ENCODE results near the gene BUB1.

BUB1 gene

GRCh38 chr2:110677530-110678456, at the start of gene BUB1:
Gene BUB1 (minus strand): TSS chr2:110678063. CDS start chr2:110677995, 68 bp downstream.
- TF ChIP-seq USF1 (IDR thresholded peaks at IDR 0.05), result no peak
- peak; percentile 30 for TF ChIP-seq MAX (IDR thresholded peaks at IDR 0.05)
- peak; percentile 83 for TF ChIP-seq FOXM1 (IDR thresholded peaks at IDR 0.05; ENCODE audit: borderline replicate concordance, low read depth)
- TF ChIP-seq RAD21 (IDR thresholded peaks at IDR 0.05; ENCODE audit: low read depth), result no peak
- TF ChIP-seq NFIC (IDR thresholded peaks at IDR 0.05), result no peak
- TF ChIP-seq EGR1 (IDR thresholded peaks at IDR 0.05), result no peak
- no peak; the same call in 1 of the 2 replicates for TF ChIP-seq TAF1 (IDR thresholded peaks at IDR 0.05; ENCODE audit: low read depth)
- TF ChIP-seq CREB1 (IDR thresholded peaks at IDR 0.05; ENCODE audit: low read depth), result no peak
- TF ChIP-seq EP300 (IDR thresholded peaks at IDR 0.05; ENCODE audit: borderline replicate concordance), result no peak
- no peak; the same call in 1 of the 2 replicates for TF ChIP-seq YY1 (IDR thresholded peaks at IDR 0.05; ENCODE audit: low read depth)
- TF ChIP-seq CEBPB (IDR thresholded peaks at IDR 0.05), result no peak
- TF ChIP-seq ZBTB7A (IDR thresholded peaks at IDR 0.05; ENCODE audit: low read depth), result no peak
- 0 out of 2 replicates have a peak, but pooled peaks have one; percentile 18 for TF ChIP-seq TCF12 (IDR thresholded peaks at IDR 0.05; ENCODE audit: low read depth)

GRCh38 chr2:110726285-110726684, 48.4 kb upstream of the BUB1 start:
- TF ChIP-seq USF1 (IDR thresholded peaks at IDR 0.05) (no peak), TAF1 (IDR thresholded peaks at IDR 0.05; ENCODE audit: low read depth) (no peak), YY1 (IDR thresholded peaks at IDR 0.05; ENCODE audit: low read depth) (no peak), REST (IDR thresholded peaks at IDR 0.05; ENCODE audit: low read depth) (no peak), ZBTB7A (IDR thresholded peaks at IDR 0.05; ENCODE audit: low read depth) (no peak), RAD21 (IDR thresholded peaks at IDR 0.05; ENCODE audit: low read depth) (no peak), TCF12 (IDR thresholded peaks at IDR 0.05; ENCODE audit: low read depth) (no peak), FOXM1 (IDR thresholded peaks at IDR 0.05; ENCODE audit: borderline replicate concordance, low read depth) (no peak), CEBPB (IDR thresholded peaks at IDR 0.05) (no peak), EGR1 (IDR thresholded peaks at IDR 0.05) (no peak), EP300 (IDR thresholded peaks at IDR 0.05; ENCODE audit: borderline replicate concordance) (no peak), MAX (IDR thresholded peaks at IDR 0.05) (no peak), NFIC (IDR thresholded peaks at IDR 0.05) (no peak), CREB1 (IDR thresholded peaks at IDR 0.05; ENCODE audit: low read depth) (no peak)

- TF ChIP-seq EGR1 (IDR thresholded peaks at IDR 0.05), result no peak
- TF ChIP-seq FOXM1 (IDR thresholded peaks at IDR 0.05; ENCODE audit: borderline replicate concordance, low read depth), result no peak
- TF ChIP-seq TEAD4 (IDR thresholded peaks at IDR 0.05), result no peak
- TF ChIP-seq TCF12 (IDR thresholded peaks at IDR 0.05; ENCODE audit: low read depth), result no peak
- TF ChIP-seq EP300 (IDR thresholded peaks at IDR 0.05; ENCODE audit: borderline replicate concordance), result no peak
- no peak for TF ChIP-seq ZBTB7A (IDR thresholded peaks at IDR 0.05; ENCODE audit: low read depth)
These were observed 48.0 kb upstream of the BUB1 start for GRCh38 chr2:110725859-110726258.

GRCh38 chr2:110725370-110725769, 47.5 kb upstream of the BUB1 start:
- TF ChIP-seq EGR1 (IDR thresholded peaks at IDR 0.05) (no peak), USF1 (IDR thresholded peaks at IDR 0.05) (no peak), ZBTB7A (IDR thresholded peaks at IDR 0.05; ENCODE audit: low read depth) (no peak), CREB1 (IDR thresholded peaks at IDR 0.05; ENCODE audit: low read depth) (no peak), TCF12 (IDR thresholded peaks at IDR 0.05; ENCODE audit: low read depth) (no peak), NFIC (IDR thresholded peaks at IDR 0.05) (no peak), FOXM1 (IDR thresholded peaks at IDR 0.05; ENCODE audit: borderline replicate concordance, low read depth) (no peak), MAX (IDR thresholded peaks at IDR 0.05) (no peak), REST (IDR thresholded peaks at IDR 0.05; ENCODE audit: low read depth) (no peak), RAD21 (IDR thresholded peaks at IDR 0.05; ENCODE audit: low read depth) (no peak), TAF1 (IDR thresholded peaks at IDR 0.05; ENCODE audit: low read depth) (no peak), EP300 (IDR thresholded peaks at IDR 0.05; ENCODE audit: borderline replicate concordance) (no peak), CEBPB (IDR thresholded peaks at IDR 0.05) (no peak), YY1 (IDR thresholded peaks at IDR 0.05; ENCODE audit: low read depth) (no peak)
